T-helper 22 cell (primary cell): ENCODE data around the gene ORC2.
"Not testable (repeated sequence)": the region's sequence is repeated elsewhere in the genome, so short reads cannot be mapped to it uniquely, and the experiment has no call there.

Experiments
- DNase-seq: peaks from one replicate; pipeline ENCODE4 v3.0.0-alpha.2; 2020; ENCODE audit warnings: low read depth

The ORC2 gene

GRCh38 chr2:200930947-200931626 lies 32.4 kb downstream of the ORC2 start:
- DNase-seq: no peak

GRCh38 chr2:200929334-200930249 lies 33.9 kb downstream of the ORC2 start:
- no peak for DNase-seq

- DNase-seq: no peak
Measured at GRCh38 chr2:200922439-200922838, 41.0 kb downstream of the ORC2 start.

DNA sequence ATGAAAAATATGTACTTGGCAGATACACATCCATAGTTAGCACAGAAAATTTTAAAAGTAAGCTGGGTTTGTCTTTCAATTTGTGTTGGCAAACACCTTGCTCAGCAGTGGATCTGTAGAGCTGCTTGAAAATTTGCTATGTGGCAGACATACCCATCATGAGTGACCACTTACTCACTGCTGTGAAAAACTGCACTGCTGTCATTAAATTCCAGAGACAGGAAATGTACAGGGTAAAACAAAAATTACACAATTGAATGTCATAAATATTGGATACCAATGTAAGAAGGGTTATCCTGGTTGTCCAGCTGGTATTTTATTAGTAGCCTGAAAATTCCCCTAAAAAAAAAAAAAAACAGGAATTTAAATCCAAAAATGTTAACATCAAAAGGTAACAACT lies 49.8 kb downstream of the ORC2 start:
- no peak for DNase-seq

GRCh38 chr2:200909958-200910357 lies 53.5 kb downstream of the ORC2 start:
- no peak for DNase-seq

DNA sequence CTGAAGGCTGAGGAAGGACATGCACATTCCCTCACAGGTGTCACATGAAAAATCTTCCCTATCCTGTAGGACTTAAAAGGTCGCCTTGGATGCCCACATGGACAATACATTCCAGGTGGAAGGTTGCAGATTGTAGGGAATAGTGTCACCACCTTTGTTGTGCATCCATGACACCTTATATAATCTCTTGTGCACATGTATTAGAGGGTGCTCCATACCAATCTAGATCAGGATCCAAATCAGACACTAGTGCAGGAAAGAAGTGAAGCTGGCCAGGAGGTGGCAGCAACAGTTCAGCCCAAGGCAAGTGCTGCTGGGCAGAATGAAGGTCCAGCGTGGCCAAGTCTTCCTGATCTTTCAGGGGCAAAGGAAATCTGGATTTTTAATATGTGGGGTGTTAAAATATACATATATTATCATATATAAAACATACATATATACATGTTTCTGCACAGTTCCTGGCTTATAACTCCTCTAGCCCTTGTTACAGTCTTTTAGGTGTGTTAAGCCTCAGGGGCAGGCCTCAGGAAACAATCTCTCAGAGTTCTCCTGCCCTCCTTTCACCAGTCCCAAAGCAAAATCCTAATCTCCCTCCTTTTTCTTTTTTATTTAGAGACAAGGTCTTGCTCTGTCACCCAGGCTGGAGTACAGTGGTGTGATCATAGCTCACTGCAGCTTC lies 57.7 kb downstream of the ORC2 start:
- peak; percentile 1 for DNase-seq

GRCh38 chr2:200901459-200902072 lies 61.9 kb downstream of the ORC2 start:
- peak; percentile 51 for DNase-seq

DNA sequence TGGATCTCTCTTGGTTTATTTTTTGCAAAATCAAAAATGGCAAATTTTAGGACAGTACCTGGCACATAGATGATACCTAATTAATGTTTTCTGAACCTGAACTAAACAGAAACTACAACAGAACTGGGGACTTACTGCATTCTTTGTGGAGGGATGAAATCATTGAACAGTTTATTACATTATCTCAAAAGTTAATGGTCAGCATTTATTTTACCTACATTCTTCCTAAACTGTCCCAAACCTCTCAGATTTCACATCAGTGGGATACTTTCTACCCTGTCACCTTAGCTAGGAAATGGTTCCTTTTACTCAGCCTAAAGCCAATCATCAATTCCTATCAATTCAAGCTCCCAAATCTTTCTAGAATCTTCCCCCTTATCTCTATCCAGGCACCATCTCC lies 64.0 kb downstream of the ORC2 start:
- DNase-seq: no peak

- DNase-seq: peak; percentile 93
Measured at GRCh38 chr2:200888704-200889625, 74.5 kb downstream of the ORC2 start, which contains the start of the genes NIF3L1 and PPIL3. Gene NIF3L1 (plus strand): TSS chr2:200889371. CDS start chr2:200891944, 2,573 bp downstream. Gene PPIL3 (minus strand): TSS chr2:200889077. CDS start chr2:200887615, 1,462 bp downstream.

- not testable (repeated sequence) for DNase-seq
Measured at GRCh38 chr2:200881715-200882249, 81.7 kb downstream of the ORC2 start.

GRCh38 chr2:200878289-200878880 lies 85.1 kb downstream of the ORC2 start:
- no peak for DNase-seq

- DNase-seq: no peak
Measured at GRCh38 chr2:200877443-200877842, 86.0 kb downstream of the ORC2 start.

GRCh38 chr2:200873560-200873959 lies 89.9 kb downstream of the ORC2 start:
- DNase-seq: no peak

- DNase-seq: no peak
Measured at GRCh38 chr2:200871151-200871550, 92.3 kb downstream of the ORC2 start.

DNA sequence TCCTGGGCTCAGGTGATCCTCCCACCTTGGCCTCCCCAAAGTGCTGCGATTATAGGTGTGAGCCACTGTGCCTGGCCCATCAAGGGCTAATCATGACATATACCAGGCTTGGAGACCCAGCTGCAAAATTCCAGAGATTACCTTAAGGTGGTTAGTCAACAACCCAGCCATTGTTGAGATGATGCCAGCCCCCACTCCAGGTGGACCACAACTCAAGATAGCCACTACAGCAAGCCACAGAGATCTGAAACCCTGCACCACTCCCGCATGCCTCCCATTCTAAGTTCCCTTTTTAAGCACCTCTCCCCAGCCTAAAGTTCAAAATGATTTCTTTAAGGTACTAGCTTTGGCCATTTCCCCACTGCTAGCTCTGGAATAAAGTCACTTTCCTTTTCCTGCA lies 94.4 kb downstream of the ORC2 start:
- DNase-seq: no peak

DNA sequence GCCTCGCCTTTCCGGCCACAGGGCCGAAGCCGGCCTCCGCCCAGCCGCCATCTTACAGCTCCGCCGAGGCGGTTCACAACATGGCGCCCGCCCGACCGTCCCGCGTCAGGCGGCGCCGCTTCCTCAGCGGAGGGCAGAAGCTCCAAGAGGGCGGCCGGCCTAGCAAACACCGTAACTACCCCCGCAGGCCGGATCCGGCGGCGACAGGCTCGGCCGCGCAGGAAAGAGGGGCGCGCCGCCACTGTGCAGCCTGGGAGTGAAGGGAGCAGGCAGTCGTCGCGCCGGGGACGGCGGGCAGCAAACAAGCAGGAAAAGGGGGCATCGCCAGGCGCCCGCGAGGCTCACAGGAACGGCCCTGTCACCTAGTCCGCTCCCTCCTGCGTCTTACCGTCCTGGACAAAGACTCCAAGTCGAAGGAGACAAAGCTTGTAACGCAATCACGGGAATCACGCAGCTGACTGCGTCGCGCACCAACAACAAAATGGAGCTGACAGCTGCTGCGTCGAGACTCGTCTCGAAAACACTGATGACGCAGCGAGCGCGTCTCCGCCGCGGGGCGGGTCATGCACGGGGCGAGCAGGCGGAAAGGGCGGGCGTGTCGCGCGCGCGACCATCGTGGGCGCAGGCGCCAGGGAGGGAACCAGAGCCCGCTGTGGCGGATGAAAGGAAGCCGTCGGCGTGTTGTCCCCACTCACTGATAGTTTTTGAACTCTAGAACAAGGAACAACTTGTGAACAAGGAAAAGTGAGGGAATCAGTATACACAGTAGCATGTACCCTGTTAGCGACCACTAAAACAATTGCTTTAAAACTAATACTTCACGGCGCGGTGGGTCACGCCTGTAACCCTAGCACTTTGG lies 99.1 kb downstream of the ORC2 start, which contains the start of gene CLK1:
Gene CLK1 (minus strand): TSS at position 483 of the 859 bp plus-strand sequence. CDS start 2,796 bp downstream, outside the sequence.
- peak; percentile 94 for DNase-seq

- DNase-seq: no peak
Measured at GRCh38 chr2:200863782-200864175, 99.7 kb downstream of the ORC2 start.

GRCh38 chr2:200862532-200863000 lies 100.9 kb downstream of the ORC2 start:
- DNase-seq: peak; percentile 56

DNA sequence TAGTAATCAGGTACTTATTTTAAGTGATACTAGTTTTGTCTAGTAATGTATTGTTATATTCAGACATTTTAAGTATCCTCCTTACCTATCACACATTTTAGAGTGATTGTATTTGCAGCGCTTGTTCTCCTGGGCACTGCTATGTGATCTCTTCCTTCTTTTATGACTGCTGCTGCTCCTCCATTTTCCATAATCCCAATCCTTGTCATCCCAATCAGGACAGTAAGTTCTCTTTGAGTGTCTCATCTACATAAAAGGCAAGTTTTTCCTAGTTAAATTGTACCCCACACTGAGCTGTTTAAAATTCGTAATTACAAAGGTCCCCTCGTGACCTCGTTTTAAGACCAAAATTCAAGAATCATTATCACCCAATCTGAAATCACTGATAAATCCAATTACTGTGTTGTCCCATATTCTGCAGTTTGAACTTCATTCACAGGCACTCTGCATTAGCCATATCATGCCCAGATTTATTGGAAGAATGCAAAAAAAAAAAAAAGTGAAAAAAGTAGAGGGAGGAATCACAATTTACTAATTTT lies 101.8 kb downstream of the ORC2 start:
- DNase-seq: no peak
